Putamen (tissue), 1 donor: ENCODE measurements around the gene HNF4A.

ENCODE experiments used
- DNase-seq: peaks from one replicate; pipeline ENCODE4 v3.0.0-alpha.2; 2016; ENCODE audit warnings: low spot score

Gene HNF4A

DNA sequence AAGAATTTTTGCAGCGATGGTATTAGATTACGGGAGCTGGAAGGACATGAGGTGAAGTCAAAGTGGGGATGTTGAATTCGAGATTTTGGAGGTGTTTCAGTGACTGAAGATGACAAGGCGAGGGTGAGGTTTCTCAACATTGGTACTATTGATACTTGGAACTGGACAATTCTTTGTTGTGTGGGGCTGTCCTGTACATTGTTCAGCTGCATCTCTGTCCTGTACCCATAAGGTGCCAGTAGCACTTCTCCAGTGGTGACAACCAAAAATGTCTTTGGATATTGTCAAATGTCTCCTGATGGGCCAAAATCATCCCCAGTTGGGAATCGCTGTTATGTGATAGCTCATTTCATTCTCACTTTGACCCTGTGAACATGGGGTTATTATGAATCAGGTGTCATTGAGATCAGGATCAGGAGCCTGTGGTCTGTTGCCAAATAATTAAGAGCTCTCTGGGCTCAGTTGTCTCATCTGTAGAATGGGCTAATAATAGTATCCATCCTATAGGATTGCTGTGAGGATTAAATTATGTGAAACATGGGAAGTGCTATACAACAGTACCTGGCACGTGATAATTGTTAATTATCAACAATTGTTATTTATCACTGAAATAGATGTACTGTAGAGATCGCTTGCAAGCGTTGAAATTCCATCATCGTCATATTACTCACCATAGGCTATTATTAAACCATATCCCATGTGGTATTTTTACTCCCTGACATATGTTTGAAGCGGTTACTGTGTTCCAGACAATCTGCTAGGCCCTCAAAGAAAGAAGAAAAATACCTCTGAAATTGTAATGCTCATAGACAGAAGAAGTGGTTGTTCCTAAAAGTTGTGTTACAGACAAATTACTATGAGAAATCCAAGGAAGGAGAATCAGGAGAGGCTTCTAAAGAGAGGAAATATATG lies 71.6 kb downstream of the HNF4A start:
- DNase-seq, result no peak

GRCh38 chr20:44427804-44428173 lies 72.3 kb downstream of the HNF4A start:
- DNase-seq, result no peak

GRCh38 chr20:44428174-44429016 lies 72.9 kb downstream of the HNF4A start:
- DNase-seq, result no peak

- no peak for DNase-seq
Observed at GRCh38 chr20:44429017-44429339, 73.5 kb downstream of the HNF4A start.

DNA sequence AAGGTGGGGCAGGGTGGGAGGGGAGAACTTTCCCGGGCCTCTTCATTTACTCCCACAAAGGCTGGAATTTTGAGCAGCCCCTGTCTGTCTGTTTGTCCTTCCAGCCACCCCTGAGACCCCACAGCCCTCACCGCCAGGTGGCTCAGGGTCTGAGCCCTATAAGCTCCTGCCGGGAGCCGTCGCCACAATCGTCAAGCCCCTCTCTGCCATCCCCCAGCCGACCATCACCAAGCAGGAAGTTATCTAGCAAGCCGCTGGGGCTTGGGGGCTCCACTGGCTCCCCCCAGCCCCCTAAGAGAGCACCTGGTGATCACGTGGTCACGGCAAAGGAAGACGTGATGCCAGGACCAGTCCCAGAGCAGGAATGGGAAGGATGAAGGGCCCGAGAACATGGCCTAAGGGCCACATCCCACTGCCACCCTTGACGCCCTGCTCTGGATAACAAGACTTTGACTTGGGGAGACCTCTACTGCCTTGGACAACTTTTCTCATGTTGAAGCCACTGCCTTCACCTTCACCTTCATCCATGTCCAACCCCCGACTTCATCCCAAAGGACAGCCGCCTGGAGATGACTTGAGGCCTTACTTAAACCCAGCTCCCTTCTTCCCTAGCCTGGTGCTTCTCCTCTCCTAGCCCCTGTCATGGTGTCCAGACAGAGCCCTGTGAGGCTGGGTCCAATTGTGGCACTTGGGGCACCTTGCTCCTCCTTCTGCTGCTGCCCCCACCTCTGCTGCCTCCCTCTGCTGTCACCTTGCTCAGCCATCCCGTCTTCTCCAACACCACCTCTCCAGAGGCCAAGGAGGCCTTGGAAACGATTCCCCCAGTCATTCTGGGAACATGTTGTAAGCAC lies 74.1 kb downstream of the HNF4A start:
- DNase-seq, result no peak

GRCh38 chr20:44430270-44431065 lies 75.0 kb downstream of the HNF4A start:
- DNase-seq, result no peak

DNA sequence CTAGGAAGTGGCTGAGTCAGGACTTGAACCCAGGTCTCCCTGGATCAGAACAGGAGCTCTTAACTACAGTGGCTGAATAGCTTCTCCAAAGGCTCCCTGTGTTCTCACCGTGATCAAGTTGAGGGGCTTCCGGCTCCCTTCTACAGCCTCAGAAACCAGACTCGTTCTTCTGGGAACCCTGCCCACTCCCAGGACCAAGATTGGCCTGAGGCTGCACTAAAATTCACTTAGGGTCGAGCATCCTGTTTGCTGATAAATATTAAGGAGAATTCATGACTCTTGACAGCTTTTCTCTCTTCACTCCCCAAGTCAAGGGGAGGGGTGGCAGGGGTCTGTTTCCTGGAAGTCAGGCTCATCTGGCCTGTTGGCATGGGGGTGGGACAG lies 75.6 kb downstream of the HNF4A start:
- DNase-seq, result no peak

GRCh38 chr20:44431502-44432234 lies 76.2 kb downstream of the HNF4A start:
- no peak for DNase-seq

- DNase-seq, result no peak
Observed at GRCh38 chr20:44432618-44433577, 77.4 kb downstream of the HNF4A start.

GRCh38 chr20:44433751-44434538 lies 78.4 kb downstream of the HNF4A start:
- no peak for DNase-seq

DNA sequence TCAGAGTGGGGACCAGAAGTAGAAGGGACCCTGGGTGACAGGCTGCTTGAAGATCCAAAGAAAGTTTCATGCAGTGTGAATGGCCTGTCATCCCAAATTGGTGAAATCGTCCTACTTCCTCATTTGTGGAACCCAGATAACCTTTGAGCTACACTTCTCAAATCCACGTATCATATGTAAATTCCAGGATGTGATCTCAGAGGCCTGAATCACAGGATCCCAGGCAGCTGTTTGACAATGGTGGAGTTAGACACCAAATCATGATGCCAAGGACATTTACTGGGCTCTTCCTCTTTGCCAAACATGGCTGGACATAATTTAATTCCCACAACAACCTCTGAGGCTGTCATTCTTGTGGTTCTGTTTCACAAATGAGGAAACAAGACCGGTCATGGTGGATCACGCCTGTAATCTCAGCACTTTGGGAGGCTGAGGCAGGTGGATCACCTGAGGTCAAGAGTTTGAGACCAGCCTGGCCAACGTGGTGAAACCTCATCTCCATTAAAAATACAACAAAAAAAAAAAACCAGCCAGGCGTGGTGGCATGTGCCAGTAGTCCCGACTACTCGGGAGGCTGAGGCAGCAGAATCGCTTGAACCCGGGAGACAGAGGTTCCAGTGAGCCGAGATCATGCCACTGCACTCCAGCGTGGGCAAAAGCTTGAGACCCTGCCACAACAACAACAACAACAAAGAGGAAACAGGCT lies 80.3 kb downstream of the HNF4A start:
- no peak for DNase-seq

DNA sequence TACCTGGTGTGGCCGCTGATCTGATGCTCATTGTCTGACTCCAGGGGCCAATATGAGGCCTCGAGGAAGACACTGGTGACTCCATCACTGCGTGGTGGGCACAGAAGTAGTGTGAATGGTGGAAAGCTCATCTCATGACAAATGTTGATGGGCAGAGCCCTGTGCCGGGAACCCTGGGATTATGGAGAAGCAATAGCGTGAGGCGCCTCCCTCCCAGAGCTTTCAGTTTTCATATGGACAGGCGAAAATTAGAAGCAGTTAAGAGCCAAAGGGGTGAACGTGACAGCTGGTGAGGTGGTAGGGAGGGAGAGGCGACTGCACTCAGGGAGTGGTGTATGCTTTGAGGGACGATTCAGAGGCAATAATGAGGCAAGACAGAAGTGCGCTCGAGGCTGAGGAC lies 80.9 kb downstream of the HNF4A start:
- DNase-seq, result no peak

DNA sequence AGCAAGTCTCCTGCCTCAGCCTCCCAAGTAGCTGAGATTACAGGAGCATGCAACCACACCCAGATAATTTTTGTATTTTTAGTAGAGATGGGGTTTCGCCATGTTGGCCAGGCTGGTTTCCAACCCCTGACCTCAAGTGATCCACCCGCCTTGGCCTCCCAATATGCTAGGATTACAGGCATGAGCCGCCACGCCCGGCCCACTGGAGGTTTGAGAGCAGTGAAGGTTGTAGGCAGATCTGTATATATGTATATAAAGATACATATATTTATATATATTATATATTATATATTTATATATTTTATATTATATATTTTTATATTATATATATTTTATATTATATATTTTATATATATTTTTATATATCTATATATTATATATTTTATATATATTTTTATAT lies 82.0 kb downstream of the HNF4A start:
- DNase-seq, result no peak

DNA sequence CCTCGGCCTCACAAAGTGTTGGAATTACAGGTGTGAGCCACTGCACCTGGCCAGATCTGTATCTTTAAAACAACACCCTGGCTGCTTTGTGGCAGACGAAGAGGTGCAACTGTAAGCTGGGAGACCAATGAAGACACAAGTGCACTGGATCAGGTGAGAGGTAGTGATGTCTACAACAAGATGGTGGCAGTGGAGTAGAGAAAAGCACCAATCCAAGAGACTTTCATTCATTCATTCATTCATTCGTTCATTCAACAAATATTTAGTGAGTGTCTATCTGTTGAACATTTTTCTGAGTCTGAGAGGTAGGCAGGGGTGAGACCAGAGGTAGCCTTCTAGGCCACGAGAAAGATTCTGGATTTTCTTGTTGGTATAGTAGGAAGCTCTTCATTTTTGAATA lies 83.3 kb downstream of the HNF4A start:
- no peak for DNase-seq

- no peak for DNase-seq
Observed at GRCh38 chr20:44439318-44439717, 83.8 kb downstream of the HNF4A start.

DNA sequence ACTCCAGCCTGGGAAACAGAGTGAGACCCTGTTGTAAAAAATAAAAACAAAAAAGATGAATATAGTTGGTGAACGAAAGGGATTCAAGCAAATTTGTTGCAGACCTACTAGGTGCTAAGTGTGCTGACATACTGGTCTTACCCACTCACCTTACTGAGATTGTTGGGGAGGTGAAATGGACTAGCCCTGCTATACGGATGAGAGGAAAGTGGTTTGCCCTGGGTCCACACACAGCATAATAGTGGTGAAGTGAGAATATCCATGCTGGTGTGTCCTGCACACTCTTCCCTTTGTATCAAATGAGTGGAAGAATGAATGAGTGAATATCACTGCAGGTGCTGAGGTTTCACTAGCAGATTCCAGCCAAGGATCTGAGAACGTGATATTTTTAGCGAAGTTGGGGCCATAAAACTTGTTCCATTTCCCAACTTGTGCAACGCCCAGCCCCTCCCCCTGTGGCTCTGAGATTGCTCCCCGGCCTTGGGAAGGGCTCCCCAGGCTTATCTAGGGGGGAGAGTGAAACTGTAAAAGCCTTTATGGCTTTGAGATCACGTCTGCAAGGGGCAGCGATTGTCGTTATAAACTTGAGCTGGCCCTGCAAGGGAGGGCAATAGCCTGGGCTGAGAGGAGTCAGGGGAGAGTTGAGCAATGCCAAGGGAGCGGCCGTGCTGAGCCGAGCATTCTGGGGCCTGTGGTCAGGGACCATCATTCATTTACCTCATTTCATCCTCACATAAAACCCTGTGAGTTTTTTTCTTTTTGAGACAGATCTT lies 87.0 kb downstream of the HNF4A start:
- no peak for DNase-seq
